ENCODE results near the gene FZD7. TPM values are rescaled to one million over a fixed set of nuclear protein-coding genes. Genes with fewer than 3 reads are reported as not detected.

FZD7 gene
- total and polyA plus RNA-seq, 8 donors = 11.1 to 43.1 (median 38.0) TPM

DNA sequence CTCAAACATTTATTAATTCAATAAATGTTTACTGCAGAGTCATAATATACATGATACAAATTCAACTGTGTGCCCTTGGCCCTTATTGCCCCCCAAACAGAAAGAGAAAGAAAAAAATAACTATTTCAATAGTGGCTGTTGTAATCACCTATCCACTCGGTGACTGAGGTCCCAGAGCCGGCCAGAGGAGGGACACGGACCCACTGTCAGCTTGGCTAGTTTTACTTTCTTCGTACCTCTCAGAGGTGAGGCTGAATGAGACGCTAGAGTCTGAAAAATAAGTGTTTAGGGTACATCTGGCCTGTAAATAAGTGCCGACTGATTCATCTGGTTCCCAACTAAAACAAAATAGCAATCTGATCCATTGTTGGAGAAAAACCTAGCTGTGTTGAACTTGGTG lies 31.3 kb upstream of the FZD7 start:
- no peak overlapping the region for H3K27ac ChIP-seq
- intact Hi-C loops (cut with DNase I) = no loop called here
- no peaks in the 10 kb centered on the region for H3K4me1 ChIP-seq
- ATAC-seq = no peak
- no peak overlapping the region for H3K4me3 ChIP-seq
- no peaks in the 10 kb centered on the region for H3K27me3 ChIP-seq
- H3K36me3 ChIP-seq = no peaks in the 10 kb centered on the region
- TF ChIP-seq, protein P1, sequence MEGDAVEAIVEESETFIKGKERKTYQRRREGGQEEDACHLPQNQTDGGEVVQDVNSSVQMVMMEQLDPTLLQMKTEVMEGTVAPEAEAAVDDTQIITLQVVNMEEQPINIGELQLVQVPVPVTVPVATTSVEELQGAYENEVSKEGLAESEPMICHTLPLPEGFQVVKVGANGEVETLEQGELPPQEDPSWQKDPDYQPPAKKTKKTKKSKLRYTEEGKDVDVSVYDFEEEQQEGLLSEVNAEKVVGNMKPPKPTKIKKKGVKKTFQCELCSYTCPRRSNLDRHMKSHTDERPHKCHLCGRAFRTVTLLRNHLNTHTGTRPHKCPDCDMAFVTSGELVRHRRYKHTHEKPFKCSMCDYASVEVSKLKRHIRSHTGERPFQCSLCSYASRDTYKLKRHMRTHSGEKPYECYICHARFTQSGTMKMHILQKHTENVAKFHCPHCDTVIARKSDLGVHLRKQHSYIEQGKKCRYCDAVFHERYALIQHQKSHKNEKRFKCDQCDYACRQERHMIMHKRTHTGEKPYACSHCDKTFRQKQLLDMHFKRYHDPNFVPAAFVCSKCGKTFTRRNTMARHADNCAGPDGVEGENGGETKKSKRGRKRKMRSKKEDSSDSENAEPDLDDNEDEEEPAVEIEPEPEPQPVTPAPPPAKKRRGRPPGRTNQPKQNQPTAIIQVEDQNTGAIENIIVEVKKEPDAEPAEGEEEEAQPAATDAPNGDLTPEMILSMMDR (IDR thresholded peaks at IDR 0.05) = no peak
- no peak for DNase-seq
- no peaks in the 10 kb centered on the region for H3K9me3 ChIP-seq

DNA sequence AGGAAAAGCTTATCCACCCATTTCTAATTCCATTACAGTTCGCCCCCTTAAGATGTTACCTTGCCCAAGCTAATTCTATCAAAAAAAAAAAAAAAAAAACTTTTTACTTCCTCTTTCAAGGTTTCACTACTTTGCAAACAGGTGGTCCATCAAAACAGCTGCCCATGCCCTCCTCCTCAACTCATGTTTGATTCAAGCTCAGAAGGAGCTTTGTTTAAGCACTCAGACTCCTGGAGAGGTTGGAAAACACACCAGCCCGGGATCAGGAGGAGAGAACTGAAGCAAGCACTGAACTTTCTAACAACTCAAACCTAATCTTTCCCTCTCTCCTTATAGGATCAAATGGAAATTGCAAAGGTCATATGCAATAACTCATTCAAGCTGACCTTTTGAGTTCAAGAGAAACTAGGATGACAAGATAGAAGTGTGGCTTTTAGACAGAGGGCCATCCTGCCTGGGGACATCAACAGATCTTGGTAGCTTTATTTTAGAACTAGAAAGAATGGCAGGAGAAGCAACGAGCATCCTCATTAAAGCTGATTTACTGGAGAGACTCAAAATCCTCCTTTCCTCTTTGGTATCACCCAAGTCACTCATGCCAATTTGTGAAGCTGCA lies 28.3 kb upstream of the FZD7 start:
- intact Hi-C loops (cut with DNase I) = no loop called here
- TF ChIP-seq, protein P1 (IDR thresholded peaks at IDR 0.05) = no peak
- no peaks in the 10 kb centered on the region for H3K9me3 ChIP-seq
- ATAC-seq (no peak), DNase-seq (no peak)
- H3K4me1 ChIP-seq = no peaks in the 10 kb centered on the region
- no peak overlapping the region for H3K4me3 ChIP-seq
- H3K27ac ChIP-seq = no peak overlapping the region
- H3K27me3 ChIP-seq = no peaks in the 10 kb centered on the region
- no peaks in the 10 kb centered on the region for H3K36me3 ChIP-seq

DNA sequence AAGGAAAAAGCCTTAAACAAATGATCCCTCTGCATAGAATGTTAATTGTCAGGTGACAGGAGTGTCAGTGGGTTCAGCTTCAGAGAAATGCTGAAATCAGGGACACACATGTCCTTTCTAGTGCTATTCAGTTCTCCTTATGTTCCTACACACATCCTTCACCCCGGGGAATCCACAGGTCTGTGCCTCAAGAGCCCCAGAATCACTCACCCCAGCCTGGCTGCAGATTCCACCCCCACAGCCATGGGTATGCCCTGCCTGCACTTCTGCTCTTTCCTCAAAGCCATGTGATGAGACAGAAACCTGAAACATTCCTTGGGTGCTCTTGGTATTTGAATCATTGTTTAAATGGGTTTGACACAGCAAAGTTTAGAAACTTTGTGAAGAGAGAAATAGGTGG lies 27.4 kb upstream of the FZD7 start:
- no peak for ATAC-seq

DNA sequence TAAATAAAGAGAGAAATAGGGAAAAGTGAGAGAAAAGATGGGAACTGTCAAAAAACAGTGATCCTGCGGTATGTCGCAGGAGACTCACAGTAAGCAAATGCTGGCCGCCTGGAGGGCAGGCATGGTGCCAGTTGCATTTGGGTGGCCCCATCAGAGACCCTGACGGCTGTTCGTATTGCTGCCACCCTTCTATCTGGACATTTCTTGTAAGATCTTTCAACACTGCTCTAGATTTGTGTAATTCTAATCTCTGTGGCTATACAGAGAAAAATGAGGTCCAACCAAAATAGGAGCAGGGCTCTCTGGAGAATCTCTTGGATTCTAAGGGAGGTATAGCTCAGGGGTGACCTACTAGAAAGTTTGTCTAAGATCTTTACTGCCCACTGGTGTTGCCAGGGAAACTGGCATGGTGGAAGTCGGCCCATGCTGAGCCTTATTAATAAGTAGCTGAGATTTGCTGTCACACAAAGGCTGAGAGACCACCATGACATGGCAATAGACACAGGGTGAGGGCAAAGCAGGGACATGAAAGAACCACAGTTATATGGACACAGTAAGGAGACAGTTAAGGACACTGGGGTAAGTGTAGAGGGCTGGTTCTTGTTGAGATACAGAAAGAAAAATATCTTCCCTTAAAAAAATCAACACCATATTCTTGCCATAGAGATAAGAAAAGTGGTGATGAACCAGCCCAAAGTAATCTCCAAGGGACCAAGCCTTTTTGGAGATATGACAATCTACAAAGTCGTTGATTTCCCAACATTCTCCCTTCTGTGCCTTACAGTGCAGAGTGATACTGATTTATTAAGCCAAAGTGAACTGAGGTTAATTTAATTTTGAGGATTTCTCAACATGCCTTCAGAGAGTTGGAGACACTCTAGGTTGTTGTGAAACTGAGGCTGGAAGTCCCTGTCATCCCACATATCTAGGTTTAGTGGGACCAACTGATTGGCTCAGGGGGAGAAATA lies 26.4 kb upstream of the FZD7 start:
- Histone ChIP-seq H3K4me1 (no peaks in the 10 kb centered on the region), H3K4me3 (no peak overlapping the region), H3K36me3 (no peaks in the 10 kb centered on the region), H3K27me3 (no peaks in the 10 kb centered on the region), H3K27ac (no peak overlapping the region), H3K9me3 (no peaks in the 10 kb centered on the region)
- intact Hi-C loops (cut with DNase I) = no loop called here
- DNase-seq (no peak), ATAC-seq (peak; percentile 34)
- TF ChIP-seq, protein P1 (IDR thresholded peaks at IDR 0.05) = no peak

More for the DNA sequence above, 27.4 kb upstream of the FZD7 start:
- DNase-seq = no peak
- no peak overlapping the region for H3K27ac ChIP-seq
- H3K4me3 ChIP-seq = no peak overlapping the region
- H3K27me3 ChIP-seq = no peaks in the 10 kb centered on the region
- no peaks in the 10 kb centered on the region for H3K4me1 ChIP-seq
- TF ChIP-seq, protein P1 (IDR thresholded peaks at IDR 0.05) = no peak
- no peaks in the 10 kb centered on the region for H3K9me3 ChIP-seq
- H3K36me3 ChIP-seq = no peaks in the 10 kb centered on the region
- intact Hi-C loops (cut with DNase I) = no loop called here

DNA sequence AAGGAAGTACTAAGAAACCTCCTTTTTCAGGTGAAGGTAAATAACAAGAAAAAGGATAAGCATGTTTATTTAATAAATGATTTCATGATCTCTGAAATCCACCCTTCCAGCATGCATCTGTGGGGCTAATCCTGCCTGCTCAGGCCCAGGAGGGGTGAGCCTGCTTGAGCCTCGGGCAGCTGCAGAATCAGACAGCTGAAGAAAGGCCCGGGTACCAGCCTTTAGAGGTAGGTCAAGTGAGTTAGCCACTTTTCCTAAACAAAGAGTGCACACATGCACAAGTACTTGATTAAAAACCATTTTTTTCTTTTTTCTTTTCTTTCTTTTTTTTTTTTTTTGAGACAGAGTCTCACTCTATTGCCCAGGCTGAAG lies 25.7 kb upstream of the FZD7 start:
- ATAC-seq (no peak), DNase-seq (no peak)
- Histone ChIP-seq H3K36me3 (no peaks in the 10 kb centered on the region), H3K4me1 (no peaks in the 10 kb centered on the region), H3K27ac (no peak overlapping the region), H3K4me3 (no peak overlapping the region), H3K9me3 (no peaks in the 10 kb centered on the region), H3K27me3 (no peaks in the 10 kb centered on the region)
- intact Hi-C loops (cut with DNase I) = no loop called here
- TF ChIP-seq, protein P1 (IDR thresholded peaks at IDR 0.05) = no peak
